ENCODE data around the gene ERCC6L.

Gene ERCC6L

DNA sequence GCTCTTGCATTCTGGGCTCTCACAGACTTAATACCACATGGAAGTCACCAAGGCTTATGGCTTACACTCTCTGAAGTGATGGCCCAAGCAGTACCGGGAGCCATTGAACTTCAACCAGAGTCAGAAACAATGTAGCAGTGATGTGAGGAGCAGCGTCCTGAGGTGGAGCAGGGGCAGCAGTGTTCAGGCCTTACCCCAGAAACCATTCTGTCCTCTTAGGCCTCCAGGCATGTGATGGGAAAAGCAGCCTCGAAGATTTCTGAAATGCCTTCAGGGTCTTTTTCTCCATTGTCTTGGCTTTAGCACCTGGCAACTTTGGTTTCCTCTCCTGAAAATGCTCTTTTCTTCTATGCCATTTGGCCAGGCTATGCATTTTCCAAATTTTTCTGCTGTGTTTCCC is 80.1 kb downstream of the ERCC6L start:
- no peak for FAIRE-seq

Measured in TTC549 (cell line).